ENCODE results near the gene NNT. TPM values are rescaled to one million over a fixed set of nuclear protein-coding genes. Genes with fewer than 3 reads are reported as not detected.

Gene NNT
- total RNA-seq, 4 donors from 2014 or later: 52.0 to 91.1 (median 74.3) TPM

DNA sequence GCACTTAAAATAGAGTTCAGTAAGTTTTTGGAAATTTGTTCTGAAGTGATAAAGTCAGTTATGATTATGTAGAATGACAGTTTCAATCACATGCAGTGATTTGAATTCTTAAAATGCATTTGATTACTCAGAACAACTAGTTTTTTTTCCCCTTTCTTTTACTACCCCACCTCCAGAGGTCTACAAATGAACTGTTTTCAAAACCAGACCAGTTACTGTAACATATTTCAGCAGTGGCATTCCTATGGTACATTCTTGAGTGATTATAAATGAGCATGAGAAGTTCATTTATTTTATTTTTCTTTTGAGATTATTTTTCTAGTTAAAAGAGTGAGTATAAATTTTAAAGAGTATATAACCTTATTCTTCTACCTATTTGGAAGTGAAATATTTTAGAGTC, 71.6 kb downstream of the NNT start:
- TF ChIP-seq EP300 (IDR thresholded peaks at IDR 0.05) (no peak), POLR2A (IDR thresholded peaks at IDR 0.05) (no peak), POLR2AphosphoS5 (IDR thresholded peaks at IDR 0.05) (no peak)
- TF ChIP-seq, protein P1, sequence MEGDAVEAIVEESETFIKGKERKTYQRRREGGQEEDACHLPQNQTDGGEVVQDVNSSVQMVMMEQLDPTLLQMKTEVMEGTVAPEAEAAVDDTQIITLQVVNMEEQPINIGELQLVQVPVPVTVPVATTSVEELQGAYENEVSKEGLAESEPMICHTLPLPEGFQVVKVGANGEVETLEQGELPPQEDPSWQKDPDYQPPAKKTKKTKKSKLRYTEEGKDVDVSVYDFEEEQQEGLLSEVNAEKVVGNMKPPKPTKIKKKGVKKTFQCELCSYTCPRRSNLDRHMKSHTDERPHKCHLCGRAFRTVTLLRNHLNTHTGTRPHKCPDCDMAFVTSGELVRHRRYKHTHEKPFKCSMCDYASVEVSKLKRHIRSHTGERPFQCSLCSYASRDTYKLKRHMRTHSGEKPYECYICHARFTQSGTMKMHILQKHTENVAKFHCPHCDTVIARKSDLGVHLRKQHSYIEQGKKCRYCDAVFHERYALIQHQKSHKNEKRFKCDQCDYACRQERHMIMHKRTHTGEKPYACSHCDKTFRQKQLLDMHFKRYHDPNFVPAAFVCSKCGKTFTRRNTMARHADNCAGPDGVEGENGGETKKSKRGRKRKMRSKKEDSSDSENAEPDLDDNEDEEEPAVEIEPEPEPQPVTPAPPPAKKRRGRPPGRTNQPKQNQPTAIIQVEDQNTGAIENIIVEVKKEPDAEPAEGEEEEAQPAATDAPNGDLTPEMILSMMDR (IDR thresholded peaks at IDR 0.05): no peak
- no peak overlapping the region for H3K27ac ChIP-seq
- H3K27me3 ChIP-seq: no peaks in the 10 kb centered on the region
- no peaks in the 10 kb centered on the region for H3K9me3 ChIP-seq
- H3K4me3 ChIP-seq: no peak overlapping the region
- ATAC-seq: no peak
- no peaks in the 10 kb centered on the region for H3K4me1 ChIP-seq
- H3K36me3 ChIP-seq: peaks cover 0 to 32% of the 10 kb centered on the region in 2 donors

DNA sequence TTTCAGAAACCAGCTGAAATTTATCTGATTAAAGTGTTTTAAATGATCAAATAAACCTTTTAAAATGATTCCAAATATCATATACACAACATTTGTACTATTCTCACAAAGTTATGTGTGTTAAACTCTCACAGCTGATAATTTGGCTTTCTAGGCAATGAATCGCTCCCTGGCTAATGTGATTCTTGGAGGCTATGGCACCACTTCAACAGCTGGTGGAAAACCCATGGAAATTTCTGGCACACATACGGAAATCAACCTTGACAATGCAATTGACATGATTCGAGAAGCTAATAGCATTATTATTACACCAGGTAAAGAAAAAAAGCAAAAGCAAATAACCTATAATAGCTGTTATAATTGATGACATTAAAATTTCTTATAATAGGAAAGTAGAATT, 72.4 kb downstream of the NNT start:
- TF ChIP-seq, protein P1 (IDR thresholded peaks at IDR 0.05): no peak
- TF ChIP-seq EP300 (IDR thresholded peaks at IDR 0.05) (no peak), POLR2A (IDR thresholded peaks at IDR 0.05) (no peak), POLR2AphosphoS5 (IDR thresholded peaks at IDR 0.05) (no peak)
- Histone ChIP-seq H3K36me3 (peaks cover 0 to 32% of the 10 kb centered on the region in 2 donors), H3K27ac (no peak overlapping the region), H3K4me3 (no peak overlapping the region), H3K4me1 (peaks cover 0 to 2% (median 0%) of the 10 kb centered on the region in 3 donors), H3K9me3 (no peaks in the 10 kb centered on the region), H3K27me3 (no peaks in the 10 kb centered on the region)
- 84 to 96% methylated on average over 3 of the region's 3 CpGs for WGBS, 2 donors (ENCODE audit: low coverage in 1 of 2)
- ATAC-seq: no peak

DNA sequence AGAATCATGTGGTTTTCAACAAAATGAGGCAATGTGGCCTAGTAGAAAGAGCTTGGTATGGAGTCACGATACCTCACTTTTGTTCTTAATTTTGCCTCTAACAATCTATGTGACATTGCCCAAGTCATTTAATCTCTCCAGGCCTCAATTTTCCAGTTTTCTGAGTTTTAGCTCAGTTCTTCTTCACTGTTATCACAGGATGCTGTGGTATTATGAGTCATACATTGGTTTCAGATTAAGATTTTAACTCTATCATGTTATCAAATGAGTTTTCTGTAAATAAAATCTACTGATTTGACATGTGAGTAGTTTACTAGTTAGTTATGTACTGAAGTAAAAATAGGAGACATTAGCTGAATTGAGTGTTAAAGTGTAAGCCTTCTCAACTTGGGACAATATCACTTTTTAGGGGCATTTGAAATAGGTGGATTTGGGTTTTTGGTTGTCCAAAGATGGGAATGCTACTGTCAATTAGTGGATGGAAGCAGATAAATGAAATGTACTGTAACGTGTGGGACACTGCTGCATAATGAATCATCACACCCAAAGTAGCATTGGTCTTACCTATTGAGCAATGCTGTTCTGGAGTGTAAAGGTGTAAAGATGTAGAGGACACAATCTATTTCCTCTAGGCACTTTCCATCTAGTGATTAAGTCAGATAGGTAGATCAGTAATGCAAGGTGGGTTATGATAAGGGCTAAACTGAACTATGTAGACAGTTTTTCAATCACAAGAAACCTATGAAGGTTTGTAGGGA, 73.3 kb downstream of the NNT start:
- ATAC-seq: no peak
- TF ChIP-seq POLR2AphosphoS5 (IDR thresholded peaks at IDR 0.05) (no peak), POLR2A (IDR thresholded peaks at IDR 0.05) (no peak), EP300 (IDR thresholded peaks at IDR 0.05) (no peak)
- TF ChIP-seq, protein P1 (IDR thresholded peaks at IDR 0.05): no peak
- 88 to 92% methylated on average over 2 of the region's 2 CpGs for WGBS, 2 donors (ENCODE audit: low coverage in 1 of 2)
- Histone ChIP-seq H3K27ac (no peak overlapping the region), H3K27me3 (no peaks in the 10 kb centered on the region), H3K36me3 (peaks cover 0 to 33% of the 10 kb centered on the region in 2 donors), H3K4me3 (no peak overlapping the region), H3K9me3 (no peaks in the 10 kb centered on the region), H3K4me1 (peaks cover 0 to 4% (median 0%) of the 10 kb centered on the region in 3 donors)

DNA sequence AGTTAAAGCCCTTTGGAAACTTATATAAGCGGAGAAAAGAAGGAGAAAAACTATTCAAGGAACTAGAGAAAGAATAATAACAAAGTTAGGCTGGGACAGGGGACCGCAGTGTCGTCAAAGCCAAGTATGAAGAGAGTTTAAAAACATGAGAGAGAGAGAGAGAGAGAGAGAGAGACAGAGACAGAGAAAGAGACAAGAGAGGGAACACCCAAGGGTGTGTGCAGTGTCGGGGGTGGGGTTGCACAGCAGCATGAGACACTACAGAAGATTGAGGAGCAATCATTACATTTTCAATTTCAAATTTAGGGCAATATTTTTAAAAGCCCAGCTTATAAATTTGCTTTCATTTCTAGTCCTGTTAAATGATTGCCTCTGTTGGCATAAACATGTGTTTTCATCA, 74.3 kb downstream of the NNT start:
- TF ChIP-seq, protein P1 (IDR thresholded peaks at IDR 0.05): no peak
- TF ChIP-seq POLR2AphosphoS5 (IDR thresholded peaks at IDR 0.05) (no peak), POLR2A (IDR thresholded peaks at IDR 0.05) (no peak), EP300 (IDR thresholded peaks at IDR 0.05) (no peak)
- Histone ChIP-seq H3K27ac (peak overlapping the region in 1 of 4 donors; percentile 37), H3K4me1 (peaks cover 0 to 4% (median 0%) of the 10 kb centered on the region in 3 donors), H3K4me3 (no peak overlapping the region), H3K27me3 (no peaks in the 10 kb centered on the region), H3K36me3 (peaks cover 0 to 39% of the 10 kb centered on the region in 2 donors), H3K9me3 (no peaks in the 10 kb centered on the region)
- no peak for ATAC-seq
- WGBS, 2 donors (ENCODE audit: low coverage in 1 of 2): 78 to 95% methylated on average over 3 to 4 of the region's 4 CpGs

DNA sequence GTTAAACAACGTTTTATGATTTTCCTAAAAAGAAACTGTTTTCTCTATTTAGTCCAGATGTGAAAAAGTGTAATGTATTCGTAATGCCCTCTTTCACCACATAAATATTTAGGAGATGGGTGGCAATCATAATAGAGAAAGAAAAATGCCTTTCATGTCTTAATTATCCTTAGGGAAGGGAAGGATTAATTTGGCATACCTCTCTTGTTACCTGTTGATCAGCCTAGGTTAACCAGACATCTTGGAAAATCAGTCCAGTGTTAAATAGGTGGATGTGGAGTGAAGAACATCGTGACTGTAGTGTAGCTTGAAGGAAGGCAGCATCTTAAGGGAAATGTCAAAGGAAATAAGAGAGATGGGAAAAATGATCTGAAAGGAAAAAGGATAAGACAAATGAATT, 76.2 kb downstream of the NNT start:
- H3K27ac ChIP-seq: no peak overlapping the region
- H3K9me3 ChIP-seq: no peaks in the 10 kb centered on the region
- no peak for ATAC-seq
- peaks cover 0 to 33% of the 10 kb centered on the region in 2 donors for H3K36me3 ChIP-seq
- no peak for TF ChIP-seq EP300 (IDR thresholded peaks at IDR 0.05)
- no peak for TF ChIP-seq POLR2A (IDR thresholded peaks at IDR 0.05)
- TF ChIP-seq, protein P1 (IDR thresholded peaks at IDR 0.05): no peak
- no peak for TF ChIP-seq POLR2AphosphoS5 (IDR thresholded peaks at IDR 0.05)
- H3K27me3 ChIP-seq: no peaks in the 10 kb centered on the region
- no peak overlapping the region for H3K4me3 ChIP-seq
- 82 to 86% methylated on average over 3 of the region's 3 CpGs for WGBS, 2 donors (ENCODE audit: low coverage in 1 of 2)
- H3K4me1 ChIP-seq: peaks cover 3 to 19% (median 7%) of the 10 kb centered on the region in 3 donors
